Ishikawa (cell line): ENCODE measurements around the gene GRIA3.

Source experiments
- CREB1 ChIP-seq: IDR thresholded peaks from 2 replicates; pipeline ENCODE4 v1.6.1; 2012; ENCODE audit warnings: low read depth
- EGR1 ChIP-seq: IDR thresholded peaks from 2 replicates; pipeline ENCODE4 v1.6.1; 2012
- NFIC ChIP-seq: IDR thresholded peaks from 2 replicates; pipeline ENCODE4 v1.6.1; 2012
- RAD21 ChIP-seq: IDR thresholded peaks from 2 replicates; pipeline ENCODE4 v1.6.1; 2012; ENCODE audit warnings: low read depth
- TCF12 ChIP-seq: IDR thresholded peaks from 2 replicates; pipeline ENCODE4 v1.6.1; 2012; ENCODE audit warnings: low read depth
- TEAD4 ChIP-seq: IDR thresholded peaks from 2 replicates; pipeline ENCODE4 v1.6.1; 2012
- YY1 ChIP-seq: IDR thresholded peaks from 2 replicates; pipeline ENCODE4 v1.6.1; 2012; ENCODE audit warnings: low read depth
- ZBTB7A ChIP-seq: IDR thresholded peaks from 2 replicates; pipeline ENCODE4 v1.6.1; 2012; ENCODE audit warnings: low read depth
- TF ChIP-seq, protein P1 (sequence below): IDR thresholded peaks from 2 replicates; pipeline ENCODE4 v1.6.1; 2012
- TF ChIP-seq, protein P2 (sequence below): IDR thresholded peaks from 2 replicates; pipeline ENCODE4 v1.6.1; 2012
- TF ChIP-seq, protein P3 (sequence below): IDR thresholded peaks from 2 replicates; pipeline ENCODE4 v1.6.1; 2012; ENCODE audit warnings: low read depth, mild to moderate bottlenecking

DNA sequence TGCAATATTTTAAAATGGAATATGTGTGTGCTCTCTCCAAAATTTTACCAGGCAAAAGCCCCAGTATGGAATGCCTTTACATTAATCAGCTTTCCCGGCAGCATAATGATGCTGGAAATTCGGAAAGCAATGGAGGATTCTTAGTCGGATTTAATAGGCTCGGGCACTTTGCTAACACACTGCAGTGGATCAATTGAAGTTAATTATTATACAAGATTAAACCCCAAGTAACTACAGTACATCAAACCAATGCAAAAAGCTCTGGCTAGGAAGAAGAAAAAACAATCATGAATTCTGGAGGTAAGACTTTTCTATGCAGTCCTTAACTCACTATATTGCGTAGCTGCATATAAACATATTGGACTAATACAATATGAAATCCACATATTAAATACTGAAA lies 43.6 kb upstream of the GRIA3 start:
- TF ChIP-seq TCF12 (no peak), YY1 (no peak), ZBTB7A (no peak), RAD21 (no peak), EGR1 (no peak), CREB1 (no peak), NFIC (no peak), TEAD4 (no peak)
- TF ChIP-seq, protein P1, sequence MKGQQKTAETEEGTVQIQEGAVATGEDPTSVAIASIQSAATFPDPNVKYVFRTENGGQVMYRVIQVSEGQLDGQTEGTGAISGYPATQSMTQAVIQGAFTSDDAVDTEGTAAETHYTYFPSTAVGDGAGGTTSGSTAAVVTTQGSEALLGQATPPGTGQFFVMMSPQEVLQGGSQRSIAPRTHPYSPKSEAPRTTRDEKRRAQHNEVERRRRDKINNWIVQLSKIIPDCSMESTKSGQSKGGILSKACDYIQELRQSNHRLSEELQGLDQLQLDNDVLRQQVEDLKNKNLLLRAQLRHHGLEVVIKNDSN = no peak
- TF ChIP-seq, protein P2, sequence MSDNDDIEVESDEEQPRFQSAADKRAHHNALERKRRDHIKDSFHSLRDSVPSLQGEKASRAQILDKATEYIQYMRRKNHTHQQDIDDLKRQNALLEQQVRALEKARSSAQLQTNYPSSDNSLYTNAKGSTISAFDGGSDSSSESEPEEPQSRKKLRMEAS = no peak
- TF ChIP-seq, protein P3, sequence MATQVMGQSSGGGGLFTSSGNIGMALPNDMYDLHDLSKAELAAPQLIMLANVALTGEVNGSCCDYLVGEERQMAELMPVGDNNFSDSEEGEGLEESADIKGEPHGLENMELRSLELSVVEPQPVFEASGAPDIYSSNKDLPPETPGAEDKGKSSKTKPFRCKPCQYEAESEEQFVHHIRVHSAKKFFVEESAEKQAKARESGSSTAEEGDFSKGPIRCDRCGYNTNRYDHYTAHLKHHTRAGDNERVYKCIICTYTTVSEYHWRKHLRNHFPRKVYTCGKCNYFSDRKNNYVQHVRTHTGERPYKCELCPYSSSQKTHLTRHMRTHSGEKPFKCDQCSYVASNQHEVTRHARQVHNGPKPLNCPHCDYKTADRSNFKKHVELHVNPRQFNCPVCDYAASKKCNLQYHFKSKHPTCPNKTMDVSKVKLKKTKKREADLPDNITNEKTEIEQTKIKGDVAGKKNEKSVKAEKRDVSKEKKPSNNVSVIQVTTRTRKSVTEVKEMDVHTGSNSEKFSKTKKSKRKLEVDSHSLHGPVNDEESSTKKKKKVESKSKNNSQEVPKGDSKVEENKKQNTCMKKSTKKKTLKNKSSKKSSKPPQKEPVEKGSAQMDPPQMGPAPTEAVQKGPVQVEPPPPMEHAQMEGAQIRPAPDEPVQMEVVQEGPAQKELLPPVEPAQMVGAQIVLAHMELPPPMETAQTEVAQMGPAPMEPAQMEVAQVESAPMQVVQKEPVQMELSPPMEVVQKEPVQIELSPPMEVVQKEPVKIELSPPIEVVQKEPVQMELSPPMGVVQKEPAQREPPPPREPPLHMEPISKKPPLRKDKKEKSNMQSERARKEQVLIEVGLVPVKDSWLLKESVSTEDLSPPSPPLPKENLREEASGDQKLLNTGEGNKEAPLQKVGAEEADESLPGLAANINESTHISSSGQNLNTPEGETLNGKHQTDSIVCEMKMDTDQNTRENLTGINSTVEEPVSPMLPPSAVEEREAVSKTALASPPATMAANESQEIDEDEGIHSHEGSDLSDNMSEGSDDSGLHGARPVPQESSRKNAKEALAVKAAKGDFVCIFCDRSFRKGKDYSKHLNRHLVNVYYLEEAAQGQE = no peak
